ENCODE measurements around the gene MED12L.

DNA sequence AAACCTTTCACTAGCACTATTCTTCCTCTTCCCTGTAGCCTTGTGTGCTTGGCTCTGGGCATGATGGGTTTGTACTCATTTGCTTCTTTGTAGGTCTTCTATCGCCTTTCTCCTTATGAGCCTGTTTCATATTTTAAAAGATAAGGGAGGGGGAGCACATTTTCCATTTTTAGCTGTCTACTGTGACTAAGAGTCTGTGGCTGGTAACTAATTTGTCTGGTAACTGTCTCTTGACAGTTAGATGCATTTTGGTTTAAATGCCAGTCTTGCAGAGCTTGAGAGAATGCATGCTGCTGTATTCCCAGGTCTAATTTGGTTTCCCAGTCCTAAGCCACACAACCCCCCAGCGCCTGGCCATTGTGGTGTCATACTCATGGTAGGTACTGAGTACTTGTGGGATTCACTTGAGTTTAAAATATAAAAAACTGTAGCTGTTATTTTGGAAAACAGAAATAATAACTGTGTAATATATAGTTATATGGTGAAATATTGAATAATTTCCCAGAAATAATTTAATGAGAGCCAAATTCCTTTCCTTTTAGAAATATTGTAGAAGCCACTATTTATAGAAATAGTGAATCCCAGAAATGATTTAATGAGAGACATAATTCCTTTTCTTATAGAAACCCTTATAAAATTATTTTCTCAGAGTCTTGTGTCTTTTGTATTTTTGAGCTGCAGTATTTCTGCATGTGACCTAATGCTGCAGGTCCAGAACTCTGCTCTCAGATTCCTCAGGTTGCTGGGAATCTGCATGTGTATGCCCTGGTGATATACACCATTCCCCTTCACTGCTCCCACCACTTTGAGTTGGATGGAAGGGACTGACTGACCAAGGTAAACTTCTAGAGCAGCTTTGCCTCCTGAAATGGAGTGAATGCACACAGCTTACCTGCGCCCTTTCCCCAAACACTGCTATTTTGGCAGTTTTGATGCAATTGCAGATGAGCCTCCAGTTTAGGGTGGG, 131.5 kb downstream of the MED12L start:
- TF ChIP-seq, protein P1, sequence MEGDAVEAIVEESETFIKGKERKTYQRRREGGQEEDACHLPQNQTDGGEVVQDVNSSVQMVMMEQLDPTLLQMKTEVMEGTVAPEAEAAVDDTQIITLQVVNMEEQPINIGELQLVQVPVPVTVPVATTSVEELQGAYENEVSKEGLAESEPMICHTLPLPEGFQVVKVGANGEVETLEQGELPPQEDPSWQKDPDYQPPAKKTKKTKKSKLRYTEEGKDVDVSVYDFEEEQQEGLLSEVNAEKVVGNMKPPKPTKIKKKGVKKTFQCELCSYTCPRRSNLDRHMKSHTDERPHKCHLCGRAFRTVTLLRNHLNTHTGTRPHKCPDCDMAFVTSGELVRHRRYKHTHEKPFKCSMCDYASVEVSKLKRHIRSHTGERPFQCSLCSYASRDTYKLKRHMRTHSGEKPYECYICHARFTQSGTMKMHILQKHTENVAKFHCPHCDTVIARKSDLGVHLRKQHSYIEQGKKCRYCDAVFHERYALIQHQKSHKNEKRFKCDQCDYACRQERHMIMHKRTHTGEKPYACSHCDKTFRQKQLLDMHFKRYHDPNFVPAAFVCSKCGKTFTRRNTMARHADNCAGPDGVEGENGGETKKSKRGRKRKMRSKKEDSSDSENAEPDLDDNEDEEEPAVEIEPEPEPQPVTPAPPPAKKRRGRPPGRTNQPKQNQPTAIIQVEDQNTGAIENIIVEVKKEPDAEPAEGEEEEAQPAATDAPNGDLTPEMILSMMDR (IDR thresholded peaks at IDR 0.05; ENCODE audit: low read length), result no peak
- no peak for TF ChIP-seq EZH2 (IDR thresholded peaks at IDR 0.05; ENCODE audit: borderline replicate concordance, low read length)
